HL-60 (cell line): Measurements from ENCODE around the gene CHD9.

ENCODE experiments used
- DNase-seq, 2 experiments: peaks; one replicate each; pipeline ENCODE4 v3.0.0-alpha.2; 2010 to 2020; ENCODE audit warnings: low read depth in 1 of 2, low spot score in 1 of 2
- H3K27ac ChIP-seq: fragments of 250-450 bp; sonication (Bioruptor Pico); replicated peaks from 2 replicates; pipeline ENCODE4 v1.5.1; 2020; ENCODE audit warnings: mild to moderate bottlenecking, moderate library complexity
- H3K27me3 ChIP-seq: fragments of 250-450 bp; sonication (Bioruptor Pico); 2 replicates; pipeline ENCODE4 v1.5.1; 2021; ENCODE audit warnings: mild to moderate bottlenecking, moderate library complexity; ENCODE audit not compliant: insufficient read depth, poor library complexity, severe bottlenecking
- H3K4me3 ChIP-seq: replicated peaks from 2 replicates; pipeline ENCODE4 v1.5.1; 2011; ENCODE audit warnings: mild to moderate bottlenecking, control low read depth, low read length; ENCODE audit not compliant: insufficient read depth
- CTCF ChIP-seq: IDR thresholded peaks from one replicate; pipeline ENCODE4 v1.5.1; 2011; ENCODE audit warnings: low read length, control low read depth, inconsistent platforms; ENCODE audit not compliant: insufficient read depth
- GABPA ChIP-seq: IDR thresholded peaks from 2 replicates; pipeline ENCODE4 v1.6.1; 2012; ENCODE audit warnings: low read depth
- POLR2AphosphoS5 ChIP-seq: IDR thresholded peaks from 2 replicates; pipeline ENCODE4 v1.6.1; 2012; ENCODE audit warnings: low read depth
- REST ChIP-seq: IDR thresholded peaks from 2 replicates; pipeline ENCODE4 v1.6.1; 2012; ENCODE audit warnings: low read depth; ENCODE audit not compliant: insufficient replicate concordance
- SPI1 ChIP-seq: IDR thresholded peaks from 2 replicates; pipeline ENCODE4 v1.6.1; 2012; ENCODE audit warnings: low read depth, mild to moderate bottlenecking, borderline replicate concordance

Gene CHD9

GRCh38 chr16:53098526-53099317 lies 43.9 kb downstream of the CHD9 start:
- peak overlapping the region; percentile 84 for H3K27ac ChIP-seq
- H3K4me3 ChIP-seq = peak overlapping the region; percentile 47
- peak; percentile 92 to 96 for DNase-seq
- 0 out of 2 replicates have a peak, but pooled peaks have one; percentile 11 for TF ChIP-seq GABPA
- no peak for TF ChIP-seq CTCF
- no peak for TF ChIP-seq REST
- TF ChIP-seq SPI1 = peak; percentile 94
- TF ChIP-seq POLR2AphosphoS5 = peak; percentile 96
- no peaks in the 10 kb centered on the region for H3K27me3 ChIP-seq

GRCh38 chr16:53099318-53100130 lies 44.7 kb downstream of the CHD9 start:
- H3K27me3 ChIP-seq = no peaks in the 10 kb centered on the region
- peak overlapping the region; percentile 84 for H3K27ac ChIP-seq
- TF ChIP-seq POLR2AphosphoS5 = peak; percentile 62; the same call in 1 of the 2 replicates
- peak; percentile 41; the same call in 1 of the 2 replicates for TF ChIP-seq SPI1
- TF ChIP-seq REST = no peak
- no peak for TF ChIP-seq CTCF
- no peak for TF ChIP-seq GABPA
- H3K4me3 ChIP-seq = peak overlapping the region; percentile 47
- DNase-seq = peak; percentile 89 to 90

GRCh38 chr16:53100131-53100748 lies 45.4 kb downstream of the CHD9 start:
- no peak for DNase-seq
- TF ChIP-seq GABPA = no peak
- no peak for TF ChIP-seq POLR2AphosphoS5
- no peak for TF ChIP-seq CTCF
- no peak for TF ChIP-seq SPI1
- no peak for TF ChIP-seq REST
- Histone ChIP-seq H3K27me3 (no peaks in the 10 kb centered on the region), H3K4me3 (peak overlapping the region; percentile 47), H3K27ac (peak overlapping the region; percentile 84)
